GM10266 (cell line): ENCODE results near the gene DNM3.

Experiments
- DNase-seq: peaks from one replicate; pipeline ENCODE4 v3.0.0; 2012; ENCODE audit errors: extremely low spot score
- CTCF ChIP-seq: IDR thresholded peaks from 2 replicates; pipeline ENCODE4 v1.5.1; 2012; ENCODE audit warnings: mild to moderate bottlenecking, low read depth; ENCODE audit not compliant: control insufficient read depth, insufficient read depth; ENCODE audit errors: missing control alignments

Gene DNM3

GRCh38 chr1:171805395-171806115 is 35.7 kb upstream of the DNM3 start:
- DNase-seq = peak; percentile 27
- no peak for TF ChIP-seq CTCF

GRCh38 chr1:171807556-171807955 is 33.7 kb upstream of the DNM3 start:
- TF ChIP-seq CTCF = no peak
- DNase-seq = no peak

DNA sequence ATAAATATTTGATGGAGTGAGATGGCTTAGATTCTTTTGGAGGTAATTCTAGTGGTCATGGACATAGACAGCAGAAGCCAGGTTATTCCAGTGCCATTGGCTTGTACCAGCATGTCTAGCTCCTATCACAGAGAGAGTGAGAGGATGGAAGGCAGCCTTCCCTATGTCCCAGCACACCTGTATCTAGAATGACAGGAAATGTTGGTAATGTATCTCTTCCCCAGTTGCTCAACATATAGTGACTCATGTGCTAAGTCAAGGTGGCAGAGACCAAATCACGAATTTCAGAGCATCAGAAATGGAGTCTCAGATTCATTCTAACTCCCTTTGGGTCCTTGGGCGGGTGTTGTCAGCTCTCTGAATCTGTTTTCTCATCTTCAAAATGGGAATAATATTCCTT is 31.5 kb upstream of the DNM3 start:
- no peak for DNase-seq
- TF ChIP-seq CTCF = no peak

DNA sequence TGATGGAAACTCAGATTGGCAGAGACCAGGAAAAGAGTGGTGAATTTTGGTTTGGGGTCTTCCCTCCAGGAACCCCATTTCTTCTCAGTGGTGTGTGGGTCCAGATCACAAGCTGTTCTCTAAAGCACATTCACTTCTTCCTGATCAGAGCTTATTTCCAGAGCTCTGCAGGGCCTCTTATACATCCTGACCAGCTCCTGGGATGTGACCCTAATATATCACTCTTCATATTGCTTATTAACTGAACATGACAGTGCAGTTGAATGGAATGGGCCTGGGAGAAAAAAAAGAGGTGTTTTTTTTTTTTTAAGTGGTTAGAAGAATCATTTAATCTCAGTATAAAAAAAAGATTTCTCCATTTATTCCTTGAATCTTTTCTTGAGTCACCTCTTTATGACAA is 29.6 kb upstream of the DNM3 start:
- TF ChIP-seq CTCF = no peak
- no peak for DNase-seq

DNA sequence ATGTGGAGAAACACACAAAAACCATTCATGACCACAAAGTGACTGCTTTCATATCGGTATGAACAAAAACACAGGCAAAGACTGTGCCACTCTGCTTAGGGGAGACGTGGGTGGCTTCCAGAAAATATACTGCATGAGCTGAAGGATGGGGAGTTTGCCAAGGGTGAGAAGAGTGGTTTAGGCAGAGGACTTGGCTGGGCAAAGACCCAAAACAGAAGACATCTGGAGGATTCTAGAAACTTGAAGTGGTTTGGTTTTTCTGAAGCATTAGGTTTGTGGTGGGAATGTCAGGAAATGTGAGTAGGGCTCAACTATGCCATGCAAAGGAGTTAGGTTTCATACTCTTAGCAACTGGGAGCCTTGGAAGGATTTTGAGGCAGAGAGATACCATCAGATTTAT is 26.6 kb upstream of the DNM3 start:
- DNase-seq = no peak
- no peak for TF ChIP-seq CTCF

DNA sequence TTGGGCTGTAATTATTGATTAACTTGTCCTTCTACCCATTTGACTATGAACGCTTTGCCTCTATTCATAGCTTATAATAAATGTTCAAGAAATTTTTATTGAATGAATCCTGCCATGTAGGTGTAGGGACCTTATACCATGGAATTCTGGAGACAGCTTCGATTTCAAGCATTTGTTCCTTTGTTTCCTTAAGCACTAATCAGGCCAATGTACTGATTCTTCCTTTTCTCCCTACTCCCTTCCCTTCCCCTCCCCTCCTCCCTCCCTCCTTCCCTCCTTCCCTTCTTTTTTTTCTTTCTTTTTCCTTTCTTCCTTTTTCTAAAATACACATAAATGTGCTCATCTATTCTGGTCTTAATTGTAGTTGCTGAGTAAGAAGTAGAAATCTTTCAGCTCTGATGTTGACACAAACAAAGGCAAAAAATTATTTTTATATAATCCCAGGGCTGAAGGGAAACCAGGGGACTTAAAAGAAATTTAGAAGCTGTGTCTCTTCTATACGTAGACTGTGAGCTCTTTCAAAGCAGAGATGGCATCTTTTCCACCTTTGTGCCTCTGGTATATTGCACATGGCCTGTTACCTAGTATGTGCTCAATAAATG is 24.9 kb upstream of the DNM3 start:
- no peak for TF ChIP-seq CTCF

DNA sequence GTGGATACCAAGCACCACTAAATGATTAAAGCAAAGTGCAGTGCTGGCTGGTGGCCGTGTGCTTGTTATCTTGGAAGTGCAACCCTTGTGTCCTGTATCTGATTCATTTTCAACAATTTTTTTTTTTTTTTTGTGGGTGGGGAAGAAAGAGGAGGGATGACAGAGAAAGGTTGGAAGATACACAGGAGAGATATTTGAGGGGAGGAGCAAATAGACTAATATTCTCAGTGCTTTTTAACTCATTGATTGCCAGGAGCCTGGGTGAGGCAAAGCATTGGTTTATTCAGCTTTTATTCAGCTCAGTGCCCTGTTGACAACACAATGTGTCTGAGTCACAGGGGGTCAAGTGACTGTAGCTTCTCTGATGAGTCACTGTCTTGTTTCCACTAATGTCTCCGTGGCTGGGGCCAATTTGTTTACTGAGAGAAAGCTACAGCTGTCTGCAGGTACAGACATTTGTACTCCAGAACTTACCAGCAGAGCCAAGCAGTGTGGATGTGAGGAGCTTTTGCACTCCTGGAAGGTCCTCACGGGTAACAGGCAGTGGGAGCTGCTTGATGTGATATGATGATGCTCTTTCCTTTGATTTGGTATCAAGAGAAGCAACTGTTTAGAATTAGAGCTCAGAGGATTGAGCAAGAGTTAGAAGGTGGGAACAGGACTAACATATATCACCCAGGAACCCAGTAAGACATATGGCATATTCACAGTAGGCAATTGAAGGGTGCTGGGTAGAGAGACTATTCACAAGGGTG is 23.6 kb upstream of the DNM3 start:
- no peak for TF ChIP-seq CTCF
- DNase-seq = no peak

More for the DNA sequence above, 24.9 kb upstream of the DNM3 start:
- DNase-seq = no peak
